Hepatocyte (in vitro differentiated cells): ENCODE results near the gene SPA17.

Experiments
- EZH2 ChIP-seq: fragments of 200-600 bp; sonication (generic); IDR thresholded peaks from 2 replicates; pipeline ENCODE4 v1.6.1; 2016; ENCODE audit warnings: antibody characterized with exemption, mild to moderate bottlenecking, borderline replicate concordance
- EZH2phosphoT487 ChIP-seq: fragments of 200-600 bp; sonication (generic); IDR thresholded peaks from one replicate; pipeline ENCODE4 v1.6.1; 2018; ENCODE audit warnings: antibody characterized with exemption, mild to moderate bottlenecking, low read depth, moderate library complexity; ENCODE audit not compliant: unreplicated experiment, severe bottlenecking
- TF ChIP-seq, protein P1 (sequence below): fragments of 200-600 bp; sonication (generic); IDR thresholded peaks from 2 replicates; pipeline ENCODE4 v1.5.1; 2016; ENCODE audit warnings: antibody characterized with exemption, mild to moderate bottlenecking; ENCODE audit not compliant: poor library complexity

DNA sequence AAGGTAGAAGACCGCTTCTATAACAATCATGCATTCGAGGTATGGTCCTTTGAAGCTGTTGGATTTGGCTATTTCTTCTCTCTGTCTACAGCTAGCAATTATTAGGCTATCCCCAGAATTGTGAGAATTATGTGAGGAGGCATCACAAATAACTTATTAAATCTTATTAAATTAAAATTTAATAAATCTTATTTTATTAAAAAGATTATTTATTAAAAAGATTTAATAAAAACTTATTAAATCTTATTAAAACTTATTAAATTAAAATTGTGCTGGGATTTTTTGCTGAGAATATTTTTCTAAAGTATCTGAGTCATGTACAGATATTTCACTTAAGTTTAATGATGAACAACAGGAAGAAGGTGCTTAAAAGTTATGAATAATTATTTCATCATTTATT, 7.7 kb downstream of the SPA17 start:
- TF ChIP-seq, protein P1, sequence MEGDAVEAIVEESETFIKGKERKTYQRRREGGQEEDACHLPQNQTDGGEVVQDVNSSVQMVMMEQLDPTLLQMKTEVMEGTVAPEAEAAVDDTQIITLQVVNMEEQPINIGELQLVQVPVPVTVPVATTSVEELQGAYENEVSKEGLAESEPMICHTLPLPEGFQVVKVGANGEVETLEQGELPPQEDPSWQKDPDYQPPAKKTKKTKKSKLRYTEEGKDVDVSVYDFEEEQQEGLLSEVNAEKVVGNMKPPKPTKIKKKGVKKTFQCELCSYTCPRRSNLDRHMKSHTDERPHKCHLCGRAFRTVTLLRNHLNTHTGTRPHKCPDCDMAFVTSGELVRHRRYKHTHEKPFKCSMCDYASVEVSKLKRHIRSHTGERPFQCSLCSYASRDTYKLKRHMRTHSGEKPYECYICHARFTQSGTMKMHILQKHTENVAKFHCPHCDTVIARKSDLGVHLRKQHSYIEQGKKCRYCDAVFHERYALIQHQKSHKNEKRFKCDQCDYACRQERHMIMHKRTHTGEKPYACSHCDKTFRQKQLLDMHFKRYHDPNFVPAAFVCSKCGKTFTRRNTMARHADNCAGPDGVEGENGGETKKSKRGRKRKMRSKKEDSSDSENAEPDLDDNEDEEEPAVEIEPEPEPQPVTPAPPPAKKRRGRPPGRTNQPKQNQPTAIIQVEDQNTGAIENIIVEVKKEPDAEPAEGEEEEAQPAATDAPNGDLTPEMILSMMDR = no peak
- no peak for TF ChIP-seq EZH2
- TF ChIP-seq EZH2phosphoT487 = no peak
